Mucosa of descending colon (tissue), 3 donors: ENCODE measurements around the gene CHFR. TPM values are rescaled to one million over a fixed set of nuclear protein-coding genes. Genes with fewer than 3 reads are reported as not detected.
"Not testable (repeated sequence)": the region's sequence is repeated elsewhere in the genome, so short reads cannot be mapped to it uniquely, and the experiment has no call there.

Source experiments
- ATAC-seq: fragments of 200-7000 bp; cut with Tn5 transposase; one replicate; pipeline ENCODE4 v1.9.1; 2020; ENCODE audit warnings: mild to moderate bottlenecking, moderate library complexity
- DNase-seq, 3 donors: peaks; one replicate each; pipeline ENCODE4 v3.0.0-alpha.2; 2020
- H3K36me3 ChIP-seq: fragments of 200-600 bp; one replicate; pipeline ENCODE4 v1.8.0; 2021; ENCODE audit warnings: low read depth, mild to moderate bottlenecking
- H3K4me1 ChIP-seq: fragments of 200-600 bp; one replicate; pipeline ENCODE4 v1.8.0; 2021; ENCODE audit warnings: low read depth, mild to moderate bottlenecking
- H3K4me3 ChIP-seq: fragments of 200-600 bp; one replicate; pipeline ENCODE4 v1.8.0; 2021; ENCODE audit warnings: mild to moderate bottlenecking
- H3K9me3 ChIP-seq: fragments of 200-600 bp; one replicate; pipeline ENCODE4 v1.8.0; 2021; ENCODE audit warnings: mild to moderate bottlenecking
- CTCF ChIP-seq: fragments of 200-600 bp; IDR thresholded peaks from one replicate; pipeline ENCODE4 v1.8.0; 2022; ENCODE audit warnings: antibody characterized with exemption, mild to moderate bottlenecking
- intact Hi-C, 2 donors: fragments of 100-400 bp; cut with DNase I in 1 of 2; cut with micrococcal nuclease in 1 of 2; formaldehyde crosslinking; loops; one replicate each; pipeline versions ENCODE4 v1.11.0 to v1.11.1; 2022; cut with DNase I, micrococcal nuclease
- long read RNA-seq, 2 donors: library from polyadenylated mRNA; unstranded; transcript quantifications; one replicate each; pipeline ENCODE4 v2.0.0, GENCODE V29; 2019 to 2021
- total RNA-seq, 3 donors: library from RNA; stranded (reverse); fragmentation: NEBNext Ultra II Directional in 2 of 3; extraction: Animal tissue kit (Norgen Biotek cat#: 25700) in 2 of 3; gene quantifications; one replicate each; pipeline versions ENCODE4 v1.2.1 to v1.2.4, GENCODE V29; 2021 to 2023
- donor health status: DM: no; HTN: no; CAD: no; lungs with moderate emphysema.
- donor health status: DM: no; HTN: no; CAD: no.
- donor health status: DM: no; HTN: yes; CAD: no.

CHFR gene
- 10 to 100 TPM; 50.6 to 65.9 (median 50.7) TPM for total RNA-seq
- long read RNA-seq, donor 1, partial matches to known transcripts, result 12 of 37 reads
- long read RNA-seq, donor 1, other reads (novel, unspliced or antisense), result 22 of 37 reads
- long read RNA-seq, donor 2, transcript CHFR-205 (18 exons, 3,250 nt), result major isoform, 5 of 16 reads
- long read RNA-seq, donor 2, partial matches to known transcripts, result 2 of 16 reads
- long read RNA-seq, donor 2, other reads (novel, unspliced or antisense), result 9 of 16 reads

GRCh38 chr12:132887513-132888351 is at the start of gene CHFR:
CHFR (minus strand) TSS chr12:132887605; CDS start chr12:132887328, 277 bp downstream.
- TF ChIP-seq CTCF, result no peak
- DNase-seq (peak; percentile 97 to 99 (median 97)), ATAC-seq (peak; percentile 100)

GRCh38 chr12:132936921-132937320 is 49.5 kb upstream of the CHFR start:
- H3K36me3 ChIP-seq, H3K4me3 ChIP-seq, DNase-seq, H3K4me1 ChIP-seq, intact Hi-C loops, ATAC-seq: not testable (repeated sequence)
- peaks cover 86% of the 10 kb centered on the region for H3K9me3 ChIP-seq

More at GRCh38 chr12:132887513-132888351, at the start of gene CHFR:
- peak within 1 kb of the TSS; percentile 57 for H3K4me3 ChIP-seq
- intact Hi-C loops, result no loop called here
- H3K9me3 ChIP-seq, result no peaks in the 10 kb centered on the region
- H3K4me1 ChIP-seq, result no peaks in the 10 kb centered on the region
- H3K36me3 ChIP-seq, result peaks cover 4% of the 10 kb centered on the region

GRCh38 chr12:132936163-132936562 is 48.8 kb upstream of the CHFR start:
- H3K36me3 ChIP-seq, result peaks cover 3% of the 10 kb centered on the region
- no peak for DNase-seq
- no peaks in the 10 kb centered on the region for H3K4me1 ChIP-seq
- TF ChIP-seq CTCF, result no peak
- no peak for ATAC-seq
- intact Hi-C loops, result no loop called here
- no peak overlapping the region for H3K4me3 ChIP-seq
- H3K9me3 ChIP-seq, result peaks cover 86% of the 10 kb centered on the region

GRCh38 chr12:132926415-132926833 is 39.0 kb upstream of the CHFR start:
- TF ChIP-seq CTCF, result no peak
- H3K4me1 ChIP-seq, result no peaks in the 10 kb centered on the region
- no peak overlapping the region for H3K4me3 ChIP-seq
- intact Hi-C loops, result no loop called here
- ATAC-seq, result no peak
- H3K9me3 ChIP-seq, result peaks cover 100% of the 10 kb centered on the region
- DNase-seq, result no peak
- H3K36me3 ChIP-seq, result no peaks in the 10 kb centered on the region

GRCh38 chr12:132925597-132926414 is 38.4 kb upstream of the CHFR start:
- ATAC-seq (no peak), DNase-seq (no peak)
- Histone ChIP-seq H3K9me3 (peaks cover 100% of the 10 kb centered on the region), H3K36me3 (no peaks in the 10 kb centered on the region), H3K4me1 (no peaks in the 10 kb centered on the region), H3K4me3 (no peak overlapping the region)
- no peak for TF ChIP-seq CTCF
- intact Hi-C loops, result no loop called here
